DMS 273 (cell line): Measurements from ENCODE around the gene MAP3K21.

Source experiments
- DNase-seq: peaks from one replicate; lab custom pipeline; 2025; ENCODE audit not compliant: unreplicated experiment; lab: John Stamatoyannopoulos, UW

The MAP3K21 gene

DNA sequence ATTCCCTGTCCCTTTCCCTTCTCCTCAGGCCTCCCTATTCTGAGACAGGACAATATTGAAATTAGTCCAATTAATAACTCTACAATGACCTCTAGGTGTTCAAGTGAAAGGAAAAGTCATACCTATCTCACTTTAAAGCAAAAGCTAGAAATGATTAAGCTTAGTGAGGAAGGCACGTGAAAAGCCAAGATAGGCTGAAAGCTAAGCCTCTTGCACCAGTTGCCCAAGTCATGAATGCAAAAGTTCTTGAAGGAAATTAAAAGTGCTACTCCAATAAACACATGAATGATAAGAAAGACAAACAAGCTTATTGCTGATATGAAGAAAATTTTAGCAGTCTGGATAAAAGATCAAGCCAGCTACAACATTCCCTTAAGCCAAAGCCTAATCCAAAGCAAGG, 3.8 kb upstream of the MAP3K21 start:
- DNase-seq = no peak

DNA sequence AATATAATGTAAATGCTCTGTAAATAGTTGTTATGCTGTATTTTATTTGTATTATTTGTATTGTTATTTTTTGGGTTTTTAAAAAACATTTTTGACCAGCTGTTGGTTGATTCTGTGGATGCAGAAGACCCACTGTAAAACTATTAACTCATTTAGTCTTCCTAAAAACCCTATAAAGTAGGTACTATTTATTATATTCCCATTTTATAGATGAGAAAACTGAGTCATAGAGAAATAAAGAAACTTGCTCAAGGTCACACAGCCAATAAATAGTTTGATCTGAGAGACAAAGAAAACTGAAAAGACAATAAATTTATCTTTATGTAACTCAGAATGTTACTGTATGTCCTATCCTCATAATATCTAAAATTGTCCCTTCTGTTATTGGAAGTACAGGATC, 1.2 kb upstream of the MAP3K21 start:
- DNase-seq = no peak

DNA sequence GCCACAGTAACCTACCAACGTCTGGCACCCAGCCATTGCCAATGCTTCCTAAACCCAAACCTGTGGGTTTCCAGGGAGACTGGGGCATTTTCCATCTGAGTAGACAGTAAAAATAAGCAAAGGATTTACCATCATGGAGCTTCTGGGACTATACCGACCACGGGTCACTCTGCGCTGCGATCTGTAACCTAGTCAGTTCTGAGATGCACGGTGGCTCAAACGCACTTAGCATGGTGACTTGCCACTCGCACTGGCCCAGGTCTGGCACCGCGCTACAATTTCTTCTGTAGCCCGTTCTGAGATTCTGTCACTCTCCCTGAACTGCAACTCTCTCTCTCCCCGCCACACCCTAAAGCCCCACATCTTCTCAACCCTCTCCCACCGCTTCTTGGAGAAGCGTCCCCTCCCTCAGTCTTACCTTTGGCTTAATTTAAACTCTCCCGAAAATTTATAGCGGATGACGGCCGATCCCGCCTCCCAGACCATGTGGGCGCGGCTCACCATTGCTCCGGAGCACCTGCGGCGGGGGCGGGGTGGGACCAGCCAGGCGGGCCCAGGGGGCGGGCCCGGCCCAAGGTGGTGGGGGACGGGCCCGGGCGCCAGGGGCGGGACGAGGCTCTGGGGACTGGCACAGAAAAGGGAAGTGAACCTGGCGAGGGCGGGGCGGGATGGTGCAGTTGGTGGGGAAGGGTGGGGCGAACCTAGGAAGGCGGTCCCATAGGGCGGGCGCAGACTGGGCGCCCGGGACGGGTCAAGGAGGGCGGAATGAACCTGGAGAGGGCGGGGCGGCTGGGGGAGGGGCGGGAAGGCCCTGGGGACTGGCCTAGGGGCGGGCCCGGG, 493 bp upstream of the MAP3K21 start:
- DNase-seq = peak; percentile 96

DNA sequence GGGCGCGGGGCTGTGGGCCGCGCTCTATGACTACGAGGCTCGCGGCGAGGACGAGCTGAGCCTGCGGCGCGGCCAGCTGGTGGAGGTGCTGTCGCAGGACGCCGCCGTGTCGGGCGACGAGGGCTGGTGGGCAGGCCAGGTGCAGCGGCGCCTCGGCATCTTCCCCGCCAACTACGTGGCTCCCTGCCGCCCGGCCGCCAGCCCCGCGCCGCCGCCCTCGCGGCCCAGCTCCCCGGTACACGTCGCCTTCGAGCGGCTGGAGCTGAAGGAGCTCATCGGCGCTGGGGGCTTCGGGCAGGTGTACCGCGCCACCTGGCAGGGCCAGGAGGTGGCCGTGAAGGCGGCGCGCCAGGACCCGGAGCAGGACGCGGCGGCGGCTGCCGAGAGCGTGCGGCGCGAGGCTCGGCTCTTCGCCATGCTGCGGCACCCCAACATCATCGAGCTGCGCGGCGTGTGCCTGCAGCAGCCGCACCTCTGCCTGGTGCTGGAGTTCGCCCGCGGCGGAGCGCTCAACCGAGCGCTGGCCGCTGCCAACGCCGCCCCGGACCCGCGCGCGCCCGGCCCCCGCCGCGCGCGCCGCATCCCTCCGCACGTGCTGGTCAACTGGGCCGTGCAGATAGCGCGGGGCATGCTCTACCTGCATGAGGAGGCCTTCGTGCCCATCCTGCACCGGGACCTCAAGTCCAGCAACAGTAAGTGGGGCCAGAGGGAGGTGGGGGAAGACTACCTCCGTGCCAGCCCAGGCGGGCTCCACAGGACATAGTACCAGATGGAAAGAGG, 808 bp downstream of the MAP3K21 start:
- peak; percentile 72 for DNase-seq

DNA sequence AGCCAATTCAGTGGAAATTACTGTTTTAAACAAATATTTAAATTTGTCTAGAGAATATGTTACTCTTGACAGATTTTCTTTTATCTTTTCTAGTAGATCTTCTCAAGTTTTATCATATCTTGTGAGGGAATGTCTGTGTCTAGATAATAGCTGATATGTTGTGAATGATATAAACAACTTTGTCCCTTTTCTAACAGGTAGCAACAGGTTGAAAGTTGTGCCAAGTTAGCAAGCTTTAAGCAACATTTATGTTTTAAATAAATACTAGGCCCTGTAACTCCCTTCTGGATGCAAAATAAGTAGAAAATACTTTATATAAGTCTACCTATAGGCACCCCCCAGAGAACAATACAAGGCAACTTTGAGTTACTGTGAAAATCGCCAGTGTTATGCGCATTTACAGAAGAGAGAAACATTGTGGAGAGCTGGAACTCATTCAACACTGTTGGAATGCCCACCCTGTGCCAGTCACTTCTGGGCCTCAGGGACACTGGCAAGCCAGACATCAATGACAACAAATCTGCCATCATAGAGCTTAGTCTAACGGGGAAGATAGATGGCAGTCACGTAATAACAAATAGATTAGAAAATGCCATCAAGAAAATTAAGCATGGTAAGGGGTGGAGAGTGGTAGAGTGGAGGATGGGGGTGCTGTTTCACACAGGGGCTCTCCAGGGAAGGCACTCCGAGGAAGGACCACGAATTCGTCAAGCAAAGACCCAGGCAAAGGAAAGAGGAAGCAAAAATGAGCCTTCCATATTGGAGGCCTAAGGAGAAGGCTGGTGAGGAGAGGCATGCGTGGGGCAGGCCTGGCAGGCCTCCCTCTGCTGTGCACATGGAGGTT, 4.4 kb downstream of the MAP3K21 start:
- no peak for DNase-seq

DNA sequence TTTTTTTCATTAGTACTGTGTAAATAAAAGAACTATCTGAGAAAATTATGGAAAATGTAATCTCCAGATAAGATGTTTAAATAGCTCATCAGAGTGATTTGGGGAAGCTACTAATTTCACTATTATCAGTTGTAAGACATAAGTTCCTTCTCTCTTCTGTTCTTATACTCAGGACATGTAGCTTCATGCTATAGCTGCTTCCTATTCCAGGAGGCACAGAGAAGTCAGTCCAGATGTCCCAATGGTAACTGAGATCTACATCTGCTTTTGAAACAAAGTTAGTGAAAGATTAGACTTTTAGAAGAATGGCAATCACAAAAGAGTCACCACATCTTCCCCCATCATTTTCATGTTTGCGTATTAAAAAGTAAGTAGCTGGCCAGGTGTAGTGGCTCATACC, 5.6 kb downstream of the MAP3K21 start:
- no peak for DNase-seq

DNA sequence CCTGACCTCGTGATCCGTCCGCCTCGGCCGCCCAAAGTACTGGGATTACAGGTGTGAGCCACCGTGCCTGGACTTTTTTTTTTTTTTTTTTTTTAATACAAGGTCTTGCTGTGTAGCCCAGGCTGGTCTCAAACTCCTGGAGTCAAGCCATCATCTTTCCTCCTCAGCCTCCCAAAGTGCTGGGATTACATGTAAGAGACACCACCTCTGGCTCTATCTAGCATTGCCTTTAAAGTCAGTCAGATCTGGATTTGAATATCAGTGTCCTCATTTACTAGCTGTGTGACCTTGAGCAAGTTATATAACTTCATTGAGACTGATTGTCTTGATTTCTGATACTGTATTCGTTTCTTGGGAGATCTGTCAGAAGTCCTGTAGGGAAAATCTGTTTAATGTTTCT, 6.6 kb downstream of the MAP3K21 start:
- no peak for DNase-seq

DNA sequence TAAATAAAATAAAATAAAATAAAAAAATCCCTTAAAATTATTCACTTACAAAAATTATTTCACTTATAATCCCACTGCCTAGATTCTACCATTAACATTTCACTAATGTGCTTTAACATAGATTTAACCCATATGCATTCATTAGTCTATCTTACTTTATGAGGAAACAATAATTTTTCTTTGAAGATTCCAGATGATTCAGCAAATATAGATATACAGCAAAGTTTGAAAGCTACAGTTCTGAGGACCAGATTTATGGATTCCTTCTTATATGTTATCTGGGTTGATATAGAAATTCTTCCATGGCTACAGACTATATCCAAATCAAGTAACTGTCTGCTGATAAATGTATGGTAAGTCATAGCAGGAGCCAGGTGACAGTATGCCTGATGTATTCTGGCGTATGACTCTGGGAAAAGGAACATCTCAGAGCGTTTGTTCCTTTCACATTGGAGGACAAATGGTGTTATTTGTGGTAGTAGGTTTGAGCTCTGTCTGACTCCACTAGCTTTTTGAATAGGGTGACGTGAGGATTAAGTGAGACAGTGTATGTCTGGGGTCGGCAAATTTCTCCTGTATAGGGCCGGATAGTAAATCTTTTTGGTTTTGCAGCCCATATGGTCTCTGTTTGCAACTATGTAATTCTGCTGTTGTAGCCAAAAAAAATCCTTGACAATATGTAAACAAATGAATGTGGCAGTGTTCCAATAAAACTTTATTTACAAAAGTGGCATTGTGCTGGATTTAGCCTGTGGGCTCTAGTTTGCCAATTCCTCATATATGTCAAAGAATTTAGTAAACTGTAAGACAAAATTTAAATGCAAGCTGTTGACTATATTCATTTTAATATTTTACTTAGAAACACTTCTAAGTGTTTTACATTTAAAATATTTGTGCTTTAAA, 9.3 kb downstream of the MAP3K21 start:
- DNase-seq = no peak

DNA sequence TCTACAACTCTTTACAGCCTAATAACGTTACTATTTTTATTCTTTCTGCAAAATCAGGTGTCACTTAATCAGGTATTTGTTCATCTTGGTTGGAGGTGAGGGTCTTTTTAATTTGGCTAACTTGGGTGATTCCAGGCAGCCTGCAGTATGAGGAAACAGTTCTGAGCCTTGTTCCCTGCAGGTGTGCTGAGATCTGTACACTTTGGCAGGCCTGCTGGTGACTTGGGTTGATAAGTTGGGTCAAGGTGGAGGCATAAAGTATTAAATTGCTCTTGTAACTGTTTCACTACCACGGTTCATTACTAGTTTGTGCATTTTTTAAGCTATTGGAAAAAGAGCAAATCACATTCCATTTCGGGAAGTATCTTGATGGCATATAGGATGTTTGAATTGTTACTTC, 10.0 kb downstream of the MAP3K21 start:
- DNase-seq = no peak

DNA sequence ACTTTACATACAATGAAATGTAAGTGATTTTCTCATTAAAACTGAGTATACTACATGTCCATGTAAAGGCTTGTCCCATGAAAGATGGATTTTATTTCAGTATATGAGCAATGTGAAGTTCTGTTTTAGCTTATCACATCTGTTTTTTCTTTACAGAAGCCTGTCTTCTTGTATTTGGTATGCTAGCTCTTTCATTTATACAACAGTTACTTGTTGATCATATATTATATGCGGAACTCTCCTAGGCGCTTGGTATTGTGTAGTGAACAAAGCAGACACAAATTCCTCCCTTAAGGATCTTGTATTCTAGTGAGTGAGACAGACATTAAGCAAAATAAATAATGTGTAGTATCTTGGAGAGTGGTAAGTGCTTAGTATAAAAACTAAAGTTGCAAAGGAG, 10.6 kb downstream of the MAP3K21 start:
- DNase-seq = no peak

DNA sequence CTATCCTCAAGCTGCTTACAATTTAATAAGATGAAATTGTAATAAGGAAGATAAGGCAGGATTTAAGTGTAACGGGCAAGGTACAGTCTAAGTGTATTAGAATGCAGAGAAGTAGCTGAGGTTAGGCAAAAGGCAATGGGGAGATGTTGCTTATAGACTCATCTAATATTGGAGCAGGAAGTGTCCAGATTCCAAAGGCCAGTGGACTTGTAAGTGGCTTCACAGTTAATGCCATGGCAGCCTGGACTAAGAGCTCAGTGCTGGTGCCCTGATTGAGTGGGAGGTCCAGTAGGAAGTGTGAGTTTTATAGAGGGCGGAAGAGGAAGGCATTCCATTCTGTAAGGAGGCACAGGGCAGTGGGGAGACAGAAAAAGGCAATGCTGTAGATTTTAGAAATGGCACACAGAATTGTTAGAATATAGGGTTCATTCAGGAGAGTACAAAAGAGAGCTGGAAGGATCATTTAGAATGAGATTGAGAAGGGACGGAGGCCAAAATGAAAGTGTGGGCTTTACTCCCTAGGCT, 12.6 kb downstream of the MAP3K21 start:
- DNase-seq = no peak

DNA sequence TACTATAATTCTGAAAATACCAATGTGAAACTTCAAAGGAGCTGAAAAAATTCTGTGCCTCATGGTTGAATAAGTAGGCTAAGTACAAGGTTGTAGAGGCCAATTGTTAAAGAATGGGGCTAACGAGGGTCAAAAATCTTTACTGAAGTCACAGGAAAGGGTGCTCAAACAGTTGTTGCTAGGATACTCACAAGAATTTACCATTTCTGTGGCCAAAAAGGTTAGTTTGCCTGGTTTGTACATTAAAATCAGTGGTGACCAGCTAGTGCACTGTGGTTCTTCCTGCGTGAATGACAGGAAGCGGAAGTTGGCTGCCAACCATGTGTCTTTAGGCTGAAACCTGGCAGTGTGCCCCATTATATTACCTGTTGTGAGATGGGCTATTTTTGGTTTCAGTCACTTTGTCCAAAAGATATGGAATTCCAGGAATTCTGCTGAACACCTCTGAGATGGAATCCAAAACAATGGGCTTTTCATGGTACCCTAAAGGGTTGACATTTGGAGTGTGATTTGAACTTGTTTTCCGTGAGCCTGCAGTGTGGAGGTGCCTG, 13.5 kb downstream of the MAP3K21 start:
- no peak for DNase-seq

DNA sequence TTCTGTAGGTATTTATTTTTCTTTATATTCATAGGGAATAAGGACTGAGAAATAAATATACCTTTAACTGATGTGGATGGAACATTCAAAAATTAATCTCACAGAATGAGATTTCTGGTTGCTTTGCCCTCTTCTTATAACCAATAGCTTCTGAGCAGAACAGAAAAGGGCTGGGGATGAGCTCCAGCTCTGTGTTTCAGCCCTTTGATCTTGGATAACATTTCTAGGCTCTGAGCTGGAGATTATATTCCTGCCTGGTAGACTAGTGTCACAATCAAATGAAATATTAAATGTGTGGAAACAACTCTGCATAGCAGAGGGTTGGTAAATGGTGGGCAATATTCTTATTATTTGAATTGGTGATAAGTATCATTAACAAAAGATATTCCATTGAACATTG, 14.6 kb downstream of the MAP3K21 start:
- no peak for DNase-seq

DNA sequence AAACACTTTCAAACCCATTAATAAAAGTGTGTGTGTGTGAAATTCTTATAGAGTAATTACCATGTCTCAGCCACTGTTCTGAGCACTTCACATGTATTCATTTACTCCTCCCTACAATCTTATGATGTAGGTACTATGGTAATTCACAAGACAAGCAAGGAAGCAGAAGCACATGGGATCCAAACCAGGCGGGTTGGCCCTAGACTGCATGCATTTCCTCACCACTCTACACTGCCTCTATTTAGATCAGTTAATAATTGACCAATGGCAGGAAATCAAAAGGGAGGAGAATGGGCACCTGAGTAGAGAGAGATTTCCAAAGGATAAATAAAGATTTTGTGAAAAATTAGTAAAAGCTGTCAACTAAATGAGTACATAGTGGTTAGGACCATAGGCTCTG, 15.7 kb downstream of the MAP3K21 start:
- no peak for DNase-seq

DNA sequence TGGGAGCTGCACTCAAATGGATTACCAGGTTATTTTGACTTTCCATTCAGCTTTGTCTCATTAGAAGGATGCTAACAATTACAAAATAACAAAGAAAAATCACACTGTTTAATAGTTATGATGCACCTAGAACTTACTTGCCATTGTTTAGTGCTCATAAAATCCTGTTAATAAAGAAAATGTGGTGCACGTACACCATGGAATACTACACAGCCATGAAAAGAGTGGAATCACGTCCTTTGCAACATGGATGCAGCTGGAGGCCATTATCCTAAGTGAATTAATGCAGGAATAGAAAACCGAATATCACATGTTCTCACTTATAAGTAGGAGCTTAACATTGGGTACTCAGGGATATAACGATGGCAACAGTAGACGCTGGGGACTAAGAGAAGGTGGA, 19.8 kb downstream of the MAP3K21 start:
- DNase-seq = no peak

DNA sequence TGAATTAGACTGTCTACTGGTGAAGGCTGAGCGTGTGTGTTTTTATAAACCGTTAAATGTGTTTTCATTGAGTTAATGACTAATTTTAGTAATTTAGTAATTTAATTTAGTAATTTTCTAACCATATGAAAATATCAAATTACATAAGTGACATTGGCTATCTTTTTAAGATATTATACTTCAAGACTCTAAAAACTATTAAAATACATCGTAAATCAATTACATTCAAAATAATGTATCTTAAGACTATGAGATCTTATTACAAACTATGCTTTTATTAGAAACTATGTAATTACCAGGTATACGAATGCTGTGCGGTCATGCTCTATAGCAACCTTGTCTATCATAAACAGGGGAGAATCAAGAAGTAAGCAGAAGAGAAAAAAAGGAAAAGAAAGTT, 21.6 kb downstream of the MAP3K21 start:
- DNase-seq = no peak

DNA sequence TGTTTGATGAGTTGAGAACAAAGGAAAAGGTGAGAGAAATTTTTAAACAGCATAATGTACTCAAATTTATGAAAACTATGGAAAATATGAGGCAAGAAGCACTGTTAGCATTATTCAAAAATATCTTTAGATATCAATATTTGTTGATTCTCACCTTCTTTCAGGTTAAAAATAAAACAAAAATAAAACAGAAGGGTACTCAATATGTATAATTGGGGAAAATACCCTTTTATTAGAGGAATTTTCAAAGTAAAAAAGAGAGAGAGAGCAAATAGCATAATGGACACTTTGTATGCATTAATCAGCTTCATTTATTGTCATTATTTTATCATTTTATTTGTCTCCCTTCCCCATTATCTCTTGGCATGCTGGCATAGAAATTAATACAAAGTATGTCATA, 27.5 kb downstream of the MAP3K21 start:
- no peak for DNase-seq

DNA sequence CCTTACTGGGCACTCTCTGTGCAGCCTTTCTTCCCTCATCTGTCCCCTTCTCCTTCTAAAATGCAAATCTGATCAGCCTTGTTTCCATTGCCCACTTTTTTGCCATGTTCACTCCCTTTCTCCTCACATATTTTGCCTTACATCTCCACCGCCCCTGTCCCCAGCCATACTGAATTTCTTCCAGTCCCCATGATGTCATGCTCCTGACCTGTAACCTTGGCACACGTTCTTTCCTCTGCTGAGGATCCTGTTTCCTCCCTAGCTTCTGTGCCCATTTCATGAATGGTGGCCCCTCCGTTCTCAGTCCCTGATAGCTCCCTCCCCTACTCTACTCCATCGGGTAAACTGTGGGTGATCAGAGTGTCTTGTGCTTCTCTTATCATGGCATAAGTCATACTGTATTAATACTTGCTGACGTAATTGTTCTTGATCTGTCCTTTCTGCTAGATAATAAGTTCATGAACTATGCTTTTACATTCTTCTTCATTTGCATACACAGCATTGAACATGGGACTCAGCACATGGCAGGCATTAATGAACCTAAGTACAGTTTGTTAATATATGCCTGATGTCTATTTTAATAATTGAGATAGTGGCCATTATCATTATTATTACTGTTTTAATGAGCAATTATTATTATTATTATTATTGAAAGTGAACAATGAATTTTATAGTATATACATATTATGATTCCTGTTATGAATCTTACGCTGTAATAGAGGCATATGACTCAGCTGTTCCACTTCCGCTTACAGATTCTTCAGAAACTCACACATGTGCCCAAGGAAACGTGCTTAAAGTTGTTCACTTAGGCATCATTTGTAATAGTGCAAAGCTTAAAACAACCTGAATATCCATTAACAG, 28.5 kb downstream of the MAP3K21 start:
- no peak for DNase-seq

DNA sequence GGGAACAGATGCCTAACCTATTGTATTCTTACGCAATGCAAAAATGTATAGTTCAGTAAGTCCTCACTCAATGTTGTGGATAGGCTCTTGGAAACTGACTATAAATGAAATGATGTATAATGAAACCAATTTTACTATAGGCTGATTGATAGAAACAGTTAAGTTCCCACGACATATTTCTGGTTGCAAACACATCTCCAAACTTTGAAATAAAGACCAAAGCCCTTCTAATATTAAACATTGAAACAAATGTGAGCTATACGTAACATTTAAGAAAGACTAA, 29.1 kb downstream of the MAP3K21 start:
- DNase-seq = no peak
